Measurements from ENCODE around the gene KCNMA1.

KCNMA1 gene

GRCh38 chr10:77506517-77507200 is 130.9 kb downstream of the KCNMA1 start:
- no peak for DNase-seq (ENCODE audit: low read depth)

- DNase-seq (ENCODE audit: low read depth), result no peak
These were observed 131.9 kb downstream of the KCNMA1 start for GRCh38 chr10:77505431-77506334.

DNA sequence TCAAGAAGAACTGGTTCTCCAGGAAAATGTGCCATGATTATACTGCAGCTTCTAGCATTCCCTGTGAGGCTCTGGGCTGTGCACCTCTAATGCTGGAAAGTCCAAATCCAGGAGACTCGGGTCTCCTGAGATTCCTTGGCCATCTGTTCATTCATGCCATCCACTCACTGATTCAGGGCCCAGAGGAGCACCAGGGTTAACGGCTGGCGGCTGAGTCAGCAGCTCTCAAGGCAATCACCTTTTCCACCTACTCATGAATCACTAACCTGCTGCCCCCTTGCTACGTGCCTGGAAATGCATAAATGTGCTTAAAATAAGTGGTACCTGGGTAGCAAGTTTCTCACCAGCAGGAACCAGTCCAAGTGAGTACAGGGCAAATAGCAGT is 132.7 kb downstream of the KCNMA1 start:
- DNase-seq (ENCODE audit: low read depth), result no peak

DNA sequence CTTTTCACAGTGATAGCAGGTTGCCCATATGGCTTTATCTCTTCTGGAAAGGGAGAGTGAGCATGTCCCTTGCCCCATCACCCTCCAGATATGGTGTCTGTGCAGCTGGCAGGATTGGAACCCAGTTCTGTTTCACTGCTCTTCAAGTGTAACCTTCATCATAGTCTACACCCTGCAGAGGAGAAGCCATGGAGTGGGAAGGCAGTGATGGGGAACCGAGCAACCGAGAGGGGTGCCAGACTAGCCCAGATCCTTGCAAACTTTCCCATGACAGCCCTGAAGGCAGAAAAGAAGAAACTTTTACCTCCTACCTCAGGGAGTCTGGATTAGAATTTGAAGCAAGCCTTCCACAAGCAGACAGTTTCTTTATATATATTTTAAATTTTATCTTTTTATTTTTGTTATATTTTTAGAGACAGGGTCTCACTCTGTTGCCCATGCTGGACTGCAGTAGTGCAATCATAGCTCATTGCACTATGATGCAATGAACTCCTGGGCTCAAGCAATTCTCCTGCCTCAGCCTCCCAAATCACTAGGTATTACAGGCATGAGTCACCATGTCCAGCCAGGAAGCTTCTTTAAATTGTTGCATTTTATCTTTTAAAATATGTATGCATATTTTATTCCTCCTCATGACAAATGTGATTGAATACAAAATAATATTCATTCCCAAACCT is 133.3 kb downstream of the KCNMA1 start:
- DNase-seq (ENCODE audit: low read depth), result no peak

GRCh38 chr10:77501846-77502261 is 135.8 kb downstream of the KCNMA1 start:
- DNase-seq (ENCODE audit: low read depth), result no peak

- no peak for DNase-seq (ENCODE audit: low read depth)
These were observed 136.3 kb downstream of the KCNMA1 start for GRCh38 chr10:77501152-77501845.

- no peak for DNase-seq (ENCODE audit: low read depth)
These were observed 136.9 kb downstream of the KCNMA1 start for GRCh38 chr10:77500754-77501151.

DNA sequence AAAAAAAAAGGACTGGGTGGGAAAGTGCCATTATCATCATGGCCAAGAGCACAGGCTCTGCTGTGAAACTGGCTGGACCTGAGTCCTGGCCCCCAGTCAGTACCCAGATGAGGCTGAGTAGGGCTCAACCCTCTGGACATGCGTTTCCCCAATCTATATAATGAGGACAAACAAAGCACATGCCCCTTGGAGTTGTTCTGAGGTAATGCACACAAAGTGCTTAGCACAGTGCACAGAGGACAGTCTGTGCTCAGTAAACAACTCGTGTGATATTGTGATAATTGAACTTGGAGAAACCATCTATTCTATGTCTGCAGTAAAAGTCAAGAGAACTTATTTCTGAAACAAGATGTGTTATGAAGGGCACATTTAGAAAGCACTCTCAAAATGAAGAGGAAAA is 138.8 kb downstream of the KCNMA1 start:
- DNase-seq (ENCODE audit: low read depth), result no peak

DNA sequence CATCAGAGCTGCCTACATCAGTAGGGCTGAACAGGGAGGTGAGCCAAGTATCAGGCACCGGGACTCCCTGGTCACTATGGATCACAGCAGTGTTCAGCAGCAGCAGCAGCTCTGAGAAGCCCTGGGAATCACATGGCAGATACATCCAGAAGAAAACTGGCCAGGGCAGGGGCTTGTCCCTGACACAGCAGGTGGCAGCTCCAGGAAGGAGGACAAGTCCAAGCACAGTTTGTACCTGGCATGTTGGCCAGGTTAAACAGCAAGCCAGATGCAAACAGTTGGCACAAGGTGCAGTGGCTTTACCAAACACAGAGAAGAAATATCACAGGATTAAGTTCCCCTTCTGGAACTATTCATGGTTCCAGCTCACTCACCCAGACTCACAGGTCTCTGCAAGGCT is 139.4 kb downstream of the KCNMA1 start:
- DNase-seq (ENCODE audit: low read depth), result no peak

GRCh38 chr10:77497748-77498147 is 139.9 kb downstream of the KCNMA1 start:
- DNase-seq (ENCODE audit: low read depth), result no peak

GRCh38 chr10:77496941-77497420 is 140.6 kb downstream of the KCNMA1 start:
- DNase-seq (ENCODE audit: low read depth), result no peak

DNA sequence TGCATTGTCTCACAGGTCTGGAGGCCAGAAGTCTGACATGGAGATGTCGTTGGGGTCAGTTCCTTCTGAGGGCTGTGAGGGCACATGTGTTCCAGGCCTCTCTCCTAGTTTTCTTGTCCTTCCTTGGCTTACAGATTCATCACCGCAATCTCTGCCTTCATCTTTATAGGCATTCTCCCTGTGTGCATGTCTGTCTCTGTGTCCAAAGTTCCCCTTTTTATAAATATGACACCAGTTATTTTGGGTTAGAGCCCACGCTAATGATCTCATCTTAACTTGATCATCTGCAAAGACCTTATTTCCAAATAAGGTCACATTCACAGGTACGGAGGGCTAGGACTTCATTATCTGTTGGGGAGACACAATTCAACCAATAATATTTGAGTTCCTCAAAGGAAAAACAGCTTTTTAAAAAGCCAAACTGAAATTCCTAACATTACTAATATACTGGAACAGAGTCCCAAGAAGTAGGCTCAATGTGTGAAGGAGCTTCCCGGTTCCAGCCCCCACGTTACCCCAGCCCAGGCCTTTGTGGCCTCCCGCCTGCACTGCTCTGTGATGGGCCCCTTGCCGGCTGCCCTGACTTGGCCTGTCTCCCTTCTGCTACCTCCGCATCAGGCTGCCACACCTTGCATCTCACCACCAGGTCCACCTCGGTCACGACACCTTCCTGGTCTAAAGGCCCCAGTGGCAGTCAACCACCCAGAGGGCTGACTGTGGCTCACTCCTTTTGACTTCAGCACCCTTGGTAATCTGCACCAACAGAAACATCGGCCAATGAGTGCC is 142.7 kb downstream of the KCNMA1 start:
- no peak for DNase-seq (ENCODE audit: low read depth)

DNA sequence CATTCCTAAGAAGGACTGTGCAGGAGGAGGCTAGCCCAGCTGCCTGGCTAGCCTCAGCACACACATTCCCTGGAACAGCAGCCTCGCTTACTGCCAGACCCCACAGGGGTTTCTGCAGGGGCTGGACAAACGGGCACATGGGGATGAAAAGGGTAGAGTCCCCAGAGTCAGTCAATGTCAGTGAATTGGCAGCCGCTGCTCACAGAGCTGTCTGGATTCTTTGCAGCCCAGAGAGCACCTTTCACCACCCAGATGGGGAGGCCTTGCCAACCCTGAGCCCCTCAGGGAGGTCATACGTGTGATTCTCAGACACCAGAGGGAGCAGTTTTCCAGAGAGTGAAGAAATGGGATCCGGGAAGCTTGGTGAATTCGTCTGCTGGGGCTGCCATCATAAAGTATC is 143.3 kb downstream of the KCNMA1 start:
- no peak for DNase-seq (ENCODE audit: low read depth)

- DNase-seq (ENCODE audit: low read depth), result no peak
These were observed 143.8 kb downstream of the KCNMA1 start for GRCh38 chr10:77493851-77494261.

DNA sequence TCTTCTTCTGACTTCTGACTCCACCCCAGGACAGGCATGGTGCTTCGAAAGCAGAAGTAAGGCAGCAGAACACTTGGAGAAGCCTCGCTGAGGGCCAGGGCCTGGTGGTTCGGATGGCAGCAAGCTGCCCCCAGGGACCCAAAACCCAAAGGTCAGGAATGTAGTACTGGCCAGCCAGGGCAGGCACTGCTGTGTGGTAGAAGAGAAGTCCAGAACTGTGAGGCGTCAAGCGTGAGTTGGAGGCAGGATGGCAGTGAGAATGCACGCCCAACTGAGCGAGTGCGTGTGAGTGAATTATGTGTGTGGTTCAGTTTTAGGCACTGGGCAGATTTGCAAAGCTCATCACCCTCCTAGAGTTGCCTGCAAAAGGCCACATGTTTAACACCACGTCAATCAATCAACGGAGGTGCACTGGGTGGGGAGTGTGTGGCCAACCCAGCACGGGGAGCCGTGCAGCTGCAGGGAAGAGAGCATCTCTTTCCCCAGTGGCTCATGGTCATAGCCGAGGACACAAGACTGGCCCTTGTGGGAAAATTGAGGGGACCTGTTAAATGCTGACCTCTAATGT is 144.3 kb downstream of the KCNMA1 start:
- no peak for DNase-seq (ENCODE audit: low read depth)

DNA sequence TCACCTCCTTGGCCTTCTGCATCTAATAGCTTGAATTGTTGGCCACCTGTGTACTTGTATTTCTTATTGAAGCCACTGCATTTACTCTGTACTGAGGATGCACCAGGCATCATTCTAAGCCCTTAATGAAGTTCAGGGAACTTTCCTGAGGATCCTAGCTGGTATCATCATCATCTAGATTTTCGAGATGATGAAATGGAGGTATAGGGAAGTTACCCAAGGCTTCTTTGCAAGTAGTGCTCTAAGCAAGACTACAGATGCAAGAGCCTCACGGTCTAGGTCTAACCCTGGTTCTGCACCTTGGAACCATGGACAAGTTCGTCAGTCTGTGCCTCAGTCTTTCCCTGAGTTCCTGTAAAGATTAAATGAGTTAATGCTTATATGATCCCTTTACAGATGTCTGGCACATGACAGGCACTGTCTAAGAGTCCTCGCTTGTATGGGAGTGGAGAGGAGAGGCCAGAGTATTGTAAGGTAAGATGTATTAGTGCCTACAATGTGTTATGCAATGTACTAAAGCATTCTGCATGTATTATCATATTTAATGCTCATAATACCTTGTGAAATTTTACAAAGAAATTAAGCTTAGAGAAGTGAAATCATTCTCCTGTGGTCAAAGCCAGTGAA is 145.1 kb downstream of the KCNMA1 start:
- no peak for DNase-seq (ENCODE audit: low read depth)

- DNase-seq (ENCODE audit: low read depth), result no peak
These were observed 146.9 kb downstream of the KCNMA1 start for GRCh38 chr10:77490534-77491314.

GRCh38 chr10:77486517-77486916 is 151.1 kb downstream of the KCNMA1 start:
- DNase-seq (ENCODE audit: low read depth), result no peak

DNA sequence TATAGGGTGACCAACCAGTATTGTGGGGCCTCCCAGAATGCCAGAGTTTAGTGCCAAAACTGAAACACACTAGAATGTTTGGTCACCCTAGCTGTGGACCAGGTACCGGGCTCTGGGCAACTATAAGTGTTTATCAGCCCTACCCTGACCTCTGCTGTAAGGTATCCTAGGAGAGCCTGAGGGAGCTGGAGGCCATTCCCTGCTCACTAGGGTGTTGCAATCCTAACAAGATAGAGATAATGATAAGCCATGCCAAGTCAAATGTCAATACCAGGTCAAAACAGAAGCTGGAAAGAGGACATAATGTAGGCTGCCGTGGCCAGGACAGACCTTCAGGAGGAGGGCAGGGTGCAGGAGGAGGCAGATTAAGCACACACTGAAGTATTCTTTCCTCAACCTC is 151.8 kb downstream of the KCNMA1 start:
- no peak for DNase-seq (ENCODE audit: low read depth)

DNA sequence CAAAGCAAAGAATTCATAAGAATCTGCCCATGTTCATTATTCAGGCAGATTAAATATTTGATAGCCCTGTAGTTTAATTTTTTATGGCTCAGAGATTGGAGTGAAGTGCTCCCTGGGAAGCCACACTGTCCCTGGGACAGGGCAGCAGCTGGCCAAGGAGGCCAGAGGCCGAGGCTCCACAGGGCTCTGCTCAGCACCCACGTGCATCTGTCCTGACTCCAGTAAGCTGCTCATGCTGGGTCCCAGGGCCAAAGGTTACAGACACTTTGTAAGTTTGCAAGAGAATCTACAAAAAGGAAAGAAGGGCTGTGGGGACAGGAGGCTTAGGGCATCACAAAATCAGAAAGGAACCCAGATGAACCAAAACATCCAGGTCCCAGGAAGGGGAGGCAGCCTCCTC is 155.5 kb downstream of the KCNMA1 start:
- no peak for DNase-seq (ENCODE audit: low read depth)

Data from activated T-helper 1 cell treated with Interleukin-2 at 50 U/mL for 16 hours (primary cell).